OCI-LY7 (cell line): Measurements from ENCODE around the gene KDM2A. TPM values are rescaled to one million over a fixed set of nuclear protein-coding genes. Genes with fewer than 3 reads are reported as not detected.

Experiments used
- BruUV-seq: library from RNA; stranded (reverse); fragments of 400-500 nt; replicated peaks from 2 replicates; lab custom pipeline; 2021; lab: Mats Ljungman, UMichigan
- CTCF ChIA-PET: fragments of 300-600 bp; sonication (Branson Sonifier 250); formaldehyde crosslinking; loops from one replicate; lab custom pipeline; 2022; ENCODE audit warnings: antibody characterized with exemption; ENCODE audit not compliant: unreplicated experiment; lab: Charles Lee
- POLR2A ChIA-PET: fragments of 300-600 bp; sonication (Branson Sonifier 250); formaldehyde crosslinking; loops from one replicate; lab custom pipeline; 2022; ENCODE audit warnings: antibody characterized with exemption; lab: Charles Lee
- DNase-seq: peaks from one replicate; pipeline ENCODE4 v3.0.0-alpha.2; 2015; ENCODE audit warnings: low spot score
- H2AFZ ChIP-seq: fragments of 200-600 bp; sonication (generic), shearing (Covaris generic); 2 replicates; pipeline ENCODE4 v1.6.1; 2014; ENCODE audit warnings: mild to moderate bottlenecking, antibody characterized with exemption, low read length, moderate library complexity
- H3K27ac ChIP-seq: fragments of 200-600 bp; sonication (generic); 2 replicates; pipeline ENCODE4 v1.5.1; 2014; ENCODE audit warnings: mixed run types, low read depth, mild to moderate bottlenecking, moderate library complexity, low read length, inconsistent platforms; ENCODE audit not compliant: poor library complexity, severe bottlenecking
- H3K36me3 ChIP-seq: fragments of 200-600 bp; sonication (generic); 2 replicates; pipeline ENCODE4 v1.6.1; 2014; ENCODE audit warnings: mild to moderate bottlenecking, antibody characterized with exemption, low read length, moderate library complexity, mixed read lengths; ENCODE audit not compliant: insufficient read depth
- H3K4me1 ChIP-seq: fragments of 200-600 bp; sonication (generic); 2 replicates; pipeline ENCODE4 v1.5.1; 2014; ENCODE audit warnings: mild to moderate bottlenecking, low read length; ENCODE audit not compliant: insufficient read depth, poor library complexity, severe bottlenecking
- H3K4me2 ChIP-seq: fragments of 200-600 bp; sonication (generic); 2 replicates; pipeline ENCODE4 v1.6.1; 2014; ENCODE audit warnings: mild to moderate bottlenecking, low read length
- H3K4me3 ChIP-seq: fragments of 200-600 bp; sonication (generic); 2 replicates; pipeline ENCODE4 v1.5.1; 2014; ENCODE audit warnings: mild to moderate bottlenecking, low read depth, low read length; ENCODE audit not compliant: poor library complexity, severe bottlenecking
- H3K79me2 ChIP-seq: fragments of 200-600 bp; sonication (generic); 2 replicates; pipeline ENCODE4 v1.6.1; 2016; ENCODE audit warnings: low read depth, mild to moderate bottlenecking, low read length, moderate library complexity, mixed read lengths; ENCODE audit not compliant: insufficient read depth
- H3K9me2 ChIP-seq: fragments of 200-600 bp; sonication (generic); 2 replicates; pipeline ENCODE4 v1.6.1; 2016; ENCODE audit warnings: mild to moderate bottlenecking, low read length, mixed read lengths; ENCODE audit not compliant: insufficient read depth
- H3K9me3 ChIP-seq: fragments of 200-600 bp; sonication (generic); 2 replicates; pipeline ENCODE4 v1.6.1; 2014; ENCODE audit warnings: mild to moderate bottlenecking, mixed run types, low read length, mixed read lengths
- H4K20me1 ChIP-seq: fragments of 200-600 bp; sonication (generic); 2 replicates; pipeline ENCODE4 v1.6.1; 2014; ENCODE audit warnings: mild to moderate bottlenecking, antibody characterized with exemption, low read length, moderate library complexity, mixed read lengths; ENCODE audit not compliant: insufficient read depth
- CTCF ChIP-seq: fragments of 200-600 bp; sonication (generic); conservative IDR thresholded peaks from 2 replicates; pipeline ENCODE4 v1.5.1; 2014; ENCODE audit warnings: mild to moderate bottlenecking, antibody characterized with exemption, low read length, moderate library complexity, mixed read lengths
- EZH2phosphoT487 ChIP-seq: fragments of 200-600 bp; sonication (generic); IDR thresholded peaks from 2 replicates; pipeline ENCODE4 v1.6.1; 2018; ENCODE audit warnings: low read depth, borderline replicate concordance, mild to moderate bottlenecking, mixed run types, antibody characterized with exemption, low read length, moderate library complexity, mixed read lengths
- intact Hi-C: fragments of 100-400 bp; cut with micrococcal nuclease; formaldehyde crosslinking; loops from one replicate; pipeline ENCODE4 v1.10.0; 2022; ENCODE audit not compliant: unreplicated experiment
- total RNA-seq, 2 experiments: library from RNA; depleted of rRNA in 1 of 2; stranded (reverse); fragments of >200 nt in 1 of 2; shearing (Covaris generic) in 1 of 2; gene quantifications; 2 replicates each; pipeline ENCODE4 v1.2.3, GENCODE V29; 2014 to 2022

Gene KDM2A
- total RNA-seq, 2 experiments from 2014 or later, result 31.7 to 66.2 TPM

GRCh38 chr11:67102664-67103063 lies 16.4 kb upstream of the KDM2A start:
- CTCF ChIA-PET, result no interaction called here

DNA sequence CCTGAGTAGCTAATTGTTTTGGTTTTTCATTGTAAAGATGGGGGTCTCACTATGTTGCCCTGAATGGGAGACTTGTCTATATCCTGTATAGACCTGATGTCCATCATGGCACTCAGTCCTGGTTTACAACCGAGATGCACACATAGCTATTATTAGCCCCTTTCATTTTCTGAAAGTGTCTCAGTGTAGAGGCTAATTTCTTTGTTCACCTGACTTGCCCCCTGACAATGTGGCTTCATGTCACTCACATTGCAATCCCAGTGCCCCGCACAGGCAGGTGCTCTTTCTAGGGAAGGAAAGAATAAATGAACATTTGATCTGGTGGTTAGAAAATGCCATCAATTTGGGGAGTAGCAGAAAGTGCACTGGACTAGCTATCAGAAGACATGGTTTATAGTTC lies 13.1 kb upstream of the KDM2A start:
- ChIA-PET CTCF (interaction anchor here (0.9 kb wide), 1 partner anchor 20 kb away, joined by 3 read pairs; no protein-coding TSS in a partner anchor), POLR2A (interaction anchor here (0.7 to 1.6 kb wide), 3 partner anchors 11 to 604 kb away, joined by 3 to 7 read pairs (median 3); no protein-coding TSS in a partner anchor)
- no peak for DNase-seq
- Histone ChIP-seq H3K79me2 (no peaks in the 10 kb centered on the region), H2AFZ (peak overlapping the region; percentile 11), H3K27ac (no peak overlapping the region), H3K9me3 (no peaks in the 10 kb centered on the region), H4K20me1 (no peaks in the 10 kb centered on the region), H3K4me3 (no peak overlapping the region), H3K36me3 (no peaks in the 10 kb centered on the region), H3K9me2 (no peaks in the 10 kb centered on the region), H3K4me1 (peaks cover 4% of the 10 kb centered on the region), H3K4me2 (no peak overlapping the region)
- no TSS peak for BruUV-seq
- TF ChIP-seq CTCF (no peak), EZH2phosphoT487 (no peak)
- intact Hi-C loops, result no loop called here

More at GRCh38 chr11:67102664-67103063, 16.4 kb upstream of the KDM2A start:
- H3K9me3 ChIP-seq, result no peaks in the 10 kb centered on the region
- no peaks in the 10 kb centered on the region for H3K79me2 ChIP-seq
- TF ChIP-seq CTCF (no peak), EZH2phosphoT487 (no peak)
- no peaks in the 10 kb centered on the region for H3K36me3 ChIP-seq
- no peaks in the 10 kb centered on the region for H4K20me1 ChIP-seq
- H3K4me3 ChIP-seq, result no peak overlapping the region
- no peaks in the 10 kb centered on the region for H3K9me2 ChIP-seq
- peaks cover 20% of the 10 kb centered on the region for H3K4me1 ChIP-seq
- H2AFZ ChIP-seq, result no peak overlapping the region
- H3K27ac ChIP-seq, result no peak overlapping the region
- no TSS peak for BruUV-seq
- POLR2A ChIA-PET, result interaction anchor here (0.7 kb wide), 2 partner anchors 22 to 75 kb away, joined by 3 read pairs; no protein-coding TSS in a partner anchor
- H3K4me2 ChIP-seq, result no peak overlapping the region
- intact Hi-C loops, result no loop called here
- no peak for DNase-seq

- H3K27ac ChIP-seq, result no peak overlapping the region
- POLR2A ChIA-PET, result no interaction called here
- H2AFZ ChIP-seq, result no peak overlapping the region
- no TSS peak for BruUV-seq
- no peaks in the 10 kb centered on the region for H3K79me2 ChIP-seq
- DNase-seq, result no peak
- no peak overlapping the region for H3K4me2 ChIP-seq
- CTCF ChIA-PET, result no interaction called here
- no peaks in the 10 kb centered on the region for H4K20me1 ChIP-seq
- H3K9me2 ChIP-seq, result no peaks in the 10 kb centered on the region
- H3K36me3 ChIP-seq, result no peaks in the 10 kb centered on the region
- H3K4me1 ChIP-seq, result peaks cover 11% of the 10 kb centered on the region
- H3K9me3 ChIP-seq, result no peaks in the 10 kb centered on the region
- intact Hi-C loops, result no loop called here
- no peak overlapping the region for H3K4me3 ChIP-seq
- TF ChIP-seq EZH2phosphoT487, result no peak
- no peak for TF ChIP-seq CTCF
Observed at GRCh38 chr11:67111261-67111660, 7.8 kb upstream of the KDM2A start.
